Mesodermal cell (in vitro differentiated cells): ENCODE results near the gene RECK.
A peak's percentile ranks its signal among the peaks of the same experiment; 100 is the strongest.

Experiments
- H3K27ac ChIP-seq: 2 replicates; pipeline ENCODE4 v1.7.0; 2013; ENCODE audit warnings: mild to moderate bottlenecking, low read depth, low read length, moderate library complexity; ENCODE audit not compliant: severe bottlenecking
- H3K36me3 ChIP-seq: 2 replicates; pipeline ENCODE4 v1.7.1; 2013; ENCODE audit warnings: mild to moderate bottlenecking, low read length, moderate library complexity; ENCODE audit not compliant: control insufficient read depth, insufficient read depth
- H3K4me1 ChIP-seq: one replicate; pipeline ENCODE4 v1.7.1; 2013; ENCODE audit warnings: mild to moderate bottlenecking, low read length; ENCODE audit not compliant: insufficient read depth, control insufficient read depth, poor library complexity, severe bottlenecking
- H3K4me3 ChIP-seq: 2 replicates; pipeline ENCODE4 v1.7.0; 2013; ENCODE audit warnings: low read length, control low read depth, mild to moderate bottlenecking; ENCODE audit not compliant: insufficient read depth, poor library complexity, severe bottlenecking; ENCODE audit errors: extremely low read depth
- H3K9me3 ChIP-seq: 2 replicates; pipeline ENCODE4 v1.7.1; 2013; ENCODE audit warnings: mild to moderate bottlenecking, low read length, moderate library complexity; ENCODE audit not compliant: control insufficient read depth
- whole genome bisulfite sequencing, 2 experiments: methylation state at CpG; one replicate each; pipeline ENCODE4 v1.1.5; 2013; ENCODE audit warnings: missing lambda C conversion rate in 2 of 2; ENCODE audit not compliant: insufficient coverage in 2 of 2; 5-methylcytosine and 5-hydroxymethylcytosine counted together

RECK gene

DNA sequence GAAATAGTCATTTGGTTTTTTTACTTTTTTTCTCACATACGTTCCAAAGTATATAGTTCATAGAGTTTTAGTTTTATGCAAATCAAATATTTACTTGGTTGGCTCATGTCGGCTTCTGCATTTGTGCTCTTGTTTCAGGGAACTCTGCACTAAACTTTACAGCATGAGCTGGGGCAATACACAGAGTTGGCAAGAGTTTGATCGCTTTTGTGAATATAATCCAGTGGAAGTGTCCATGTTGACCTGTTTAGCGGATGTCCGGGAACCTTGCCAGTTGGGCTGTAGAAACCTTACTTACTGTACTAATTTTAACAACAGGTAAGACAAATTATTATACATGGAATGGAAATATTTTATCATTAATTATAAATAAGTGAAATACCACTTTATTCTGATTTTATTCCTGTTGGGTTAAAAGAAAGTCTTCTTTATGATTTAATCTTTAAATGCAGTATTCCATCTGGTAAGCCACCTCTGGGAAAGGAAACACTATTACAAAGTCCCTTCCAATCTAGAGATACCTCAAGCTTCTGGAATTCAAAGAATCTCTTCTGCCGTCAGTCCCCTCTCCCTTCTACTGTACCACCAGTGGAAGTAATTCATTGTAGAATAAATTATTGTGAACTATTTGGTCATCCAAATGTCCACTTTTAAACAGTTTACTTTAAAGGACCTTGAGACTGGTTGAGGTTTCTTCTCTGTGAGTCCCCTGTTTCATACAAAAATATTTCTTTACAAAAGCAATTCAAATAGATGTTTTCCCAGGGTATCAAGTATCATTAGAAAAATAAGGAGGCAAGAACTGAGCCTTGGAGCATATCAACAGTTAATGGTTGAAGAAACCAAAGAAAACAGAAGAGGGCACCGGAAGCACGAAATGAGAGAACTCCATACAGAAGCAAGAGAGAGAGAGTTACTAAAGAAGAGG lies 54.6 kb downstream of the RECK start:
- Histone ChIP-seq H3K27ac (peak overlapping the region; percentile 83), H3K4me3 (no peak overlapping the region), H3K9me3 (peaks cover 7% of the 10 kb centered on the region), H3K4me1 (peaks cover 11% of the 10 kb centered on the region), H3K36me3 (peaks cover 14% of the 10 kb centered on the region)
- 77 to 79% methylated on average over 3 to 4 of the region's 8 CpGs for WGBS, 2 experiments

DNA sequence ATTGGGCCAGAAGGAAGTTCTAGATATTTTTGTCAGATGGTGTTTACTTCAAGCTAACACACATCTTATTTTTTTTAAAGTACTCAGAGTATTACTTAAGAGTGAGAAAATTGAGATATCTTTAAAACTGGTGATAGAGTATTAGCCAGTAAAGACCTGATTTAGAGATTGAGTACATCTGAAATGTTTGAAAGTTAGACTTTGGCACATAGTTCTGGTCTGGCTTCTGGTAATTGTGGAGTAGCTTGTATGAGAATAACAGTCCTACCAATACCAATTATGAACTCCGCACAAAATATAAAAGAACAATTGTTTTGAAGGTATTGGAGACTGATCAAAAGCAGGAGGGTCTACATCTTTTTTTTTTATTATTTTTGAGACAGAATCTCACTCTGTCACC lies 55.3 kb downstream of the RECK start:
- Histone ChIP-seq H3K27ac (peak overlapping the region; percentile 83), H3K4me3 (no peak overlapping the region), H3K9me3 (peaks cover 1% of the 10 kb centered on the region), H3K36me3 (peaks cover 11% of the 10 kb centered on the region), H3K4me1 (peaks cover 11% of the 10 kb centered on the region)
- WGBS, 2 experiments = no CpG with 5 or more reads among the region's 1 CpG

GRCh38 chr9:36092509-36093215 lies 55.9 kb downstream of the RECK start:
- Histone ChIP-seq H3K36me3 (peaks cover 12% of the 10 kb centered on the region), H3K4me3 (no peak overlapping the region), H3K9me3 (no peaks in the 10 kb centered on the region), H3K4me1 (peaks cover 11% of the 10 kb centered on the region), H3K27ac (no peak overlapping the region)
- 96 to 97% methylated on average over 5 to 6 of the region's 9 CpGs for WGBS, 2 experiments

DNA sequence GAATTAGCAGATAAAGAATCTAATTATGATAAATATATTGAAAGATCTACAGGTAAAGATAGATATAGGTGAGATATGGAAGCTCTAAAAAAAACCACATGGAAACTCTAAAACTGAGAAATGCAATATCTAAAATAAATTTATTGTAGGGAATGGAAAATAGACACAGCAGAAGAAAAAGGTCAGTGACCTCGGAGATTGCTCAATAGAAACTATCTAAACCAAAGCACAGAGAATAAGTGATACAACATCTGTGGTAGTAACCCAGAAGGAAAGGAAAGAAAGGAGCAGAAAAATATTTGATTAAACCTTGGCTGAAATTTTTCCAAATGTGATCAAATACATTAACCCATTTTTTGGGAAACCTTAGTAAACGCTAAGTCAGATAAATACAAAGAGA lies 56.7 kb downstream of the RECK start:
- Histone ChIP-seq H3K9me3 (no peaks in the 10 kb centered on the region), H3K27ac (no peak overlapping the region), H3K4me1 (peaks cover 11% of the 10 kb centered on the region), H3K36me3 (peaks cover 16% of the 10 kb centered on the region), H3K4me3 (no peak overlapping the region)
- WGBS, 2 experiments = no CpG with 5 or more reads among the region's 2 CpGs

- H3K4me1 ChIP-seq = peaks cover 26% of the 10 kb centered on the region
- WGBS, 2 experiments = 67 to 100% methylated on average over 1 of the region's 1 CpG
- peaks cover 14% of the 10 kb centered on the region for H3K36me3 ChIP-seq
- H3K9me3 ChIP-seq = no peaks in the 10 kb centered on the region
- H3K27ac ChIP-seq = peak overlapping the region; percentile 93
- H3K4me3 ChIP-seq = no peak overlapping the region
Observed at GRCh38 chr9:36099718-36100117, 63.0 kb downstream of the RECK start.

GRCh38 chr9:36100532-36100931 lies 63.8 kb downstream of the RECK start:
- H3K4me3 ChIP-seq = no peak overlapping the region
- H3K9me3 ChIP-seq = no peaks in the 10 kb centered on the region
- peak overlapping the region; percentile 93 for H3K27ac ChIP-seq
- 26 to 27% methylated on average over 2 to 3 of the region's 3 CpGs for WGBS, 2 experiments
- H3K36me3 ChIP-seq = peaks cover 14% of the 10 kb centered on the region
- peaks cover 28% of the 10 kb centered on the region for H3K4me1 ChIP-seq

GRCh38 chr9:36101916-36102741 lies 65.4 kb downstream of the RECK start:
- no peak overlapping the region for H3K4me3 ChIP-seq
- 81 to 84% methylated on average over 3 to 4 of the region's 4 CpGs for WGBS, 2 experiments
- H3K27ac ChIP-seq = peak overlapping the region; percentile 93

GRCh38 chr9:36102742-36103495 lies 66.2 kb downstream of the RECK start:
- H3K4me1 ChIP-seq = peaks cover 28% of the 10 kb centered on the region
- H3K27ac ChIP-seq = peak overlapping the region; percentile 93
- no peaks in the 10 kb centered on the region for H3K9me3 ChIP-seq
- 92 to 98% methylated on average over 3 to 8 of the region's 10 CpGs for WGBS, 2 experiments
- peaks cover 17% of the 10 kb centered on the region for H3K36me3 ChIP-seq
- H3K4me3 ChIP-seq = no peak overlapping the region

More at GRCh38 chr9:36101916-36102741, 65.4 kb downstream of the RECK start:
- peaks cover 17% of the 10 kb centered on the region for H3K36me3 ChIP-seq
- no peaks in the 10 kb centered on the region for H3K9me3 ChIP-seq
- peaks cover 28% of the 10 kb centered on the region for H3K4me1 ChIP-seq

- no peak overlapping the region for H3K4me3 ChIP-seq
- 100% methylated on average over 2 of the region's 2 CpGs; no CpG with 5 or more reads in 1 of the 2 experiments for WGBS, 2 experiments
- H3K4me1 ChIP-seq = peaks cover 6% of the 10 kb centered on the region
- no peaks in the 10 kb centered on the region for H3K9me3 ChIP-seq
- H3K36me3 ChIP-seq = peaks cover 58% of the 10 kb centered on the region
- H3K27ac ChIP-seq = no peak overlapping the region
Observed at GRCh38 chr9:36109071-36109470, 72.4 kb downstream of the RECK start.

DNA sequence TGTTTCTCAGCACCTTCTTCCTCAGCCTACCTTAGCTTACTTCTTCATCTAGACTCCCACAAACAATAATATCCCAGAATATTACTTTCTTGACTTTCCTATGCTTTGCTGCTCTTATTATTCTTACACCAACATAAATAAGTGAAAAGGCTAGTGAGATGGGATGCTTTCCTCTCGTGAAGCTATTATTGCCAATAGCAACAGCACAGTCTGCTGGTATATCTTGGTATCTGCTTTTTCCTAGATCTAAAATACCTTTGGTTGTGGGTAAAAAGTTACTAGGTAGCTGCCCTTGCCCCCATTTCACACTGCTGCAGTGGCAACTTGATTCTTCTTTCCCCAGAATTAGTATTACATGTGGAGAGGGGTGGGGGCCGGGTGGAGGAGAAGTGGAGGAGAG lies 73.7 kb downstream of the RECK start:
- peaks cover 4% of the 10 kb centered on the region for H3K4me1 ChIP-seq
- no CpG with 5 or more reads among the region's 2 CpGs for WGBS, 2 experiments
- H3K36me3 ChIP-seq = peaks cover 58% of the 10 kb centered on the region
- H3K4me3 ChIP-seq = no peak overlapping the region
- H3K9me3 ChIP-seq = no peaks in the 10 kb centered on the region
- H3K27ac ChIP-seq = no peak overlapping the region
